ENCODE measurements around the gene TENM4.

Gene TENM4

DNA sequence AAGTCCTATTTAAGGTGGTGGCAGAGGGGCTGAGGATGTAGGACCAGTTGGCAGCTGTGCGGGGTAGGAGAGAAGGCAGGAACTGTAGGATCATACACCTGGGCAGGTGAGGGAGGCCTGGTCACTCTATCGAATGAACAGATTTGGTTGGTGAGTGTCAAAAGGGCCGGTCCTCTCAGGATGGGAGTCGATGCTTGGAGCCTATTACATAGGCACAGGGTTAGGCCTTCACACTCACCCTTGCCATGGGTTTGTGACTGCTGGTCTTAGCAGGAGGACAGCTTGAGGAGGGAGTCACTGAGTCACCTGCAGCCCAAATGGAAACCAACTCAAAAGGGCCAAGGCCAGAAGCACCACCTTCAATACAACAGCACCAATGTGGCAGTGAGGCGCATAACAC, 786.0 kb downstream of the TENM4 start:
- TF ChIP-seq, protein P1, sequence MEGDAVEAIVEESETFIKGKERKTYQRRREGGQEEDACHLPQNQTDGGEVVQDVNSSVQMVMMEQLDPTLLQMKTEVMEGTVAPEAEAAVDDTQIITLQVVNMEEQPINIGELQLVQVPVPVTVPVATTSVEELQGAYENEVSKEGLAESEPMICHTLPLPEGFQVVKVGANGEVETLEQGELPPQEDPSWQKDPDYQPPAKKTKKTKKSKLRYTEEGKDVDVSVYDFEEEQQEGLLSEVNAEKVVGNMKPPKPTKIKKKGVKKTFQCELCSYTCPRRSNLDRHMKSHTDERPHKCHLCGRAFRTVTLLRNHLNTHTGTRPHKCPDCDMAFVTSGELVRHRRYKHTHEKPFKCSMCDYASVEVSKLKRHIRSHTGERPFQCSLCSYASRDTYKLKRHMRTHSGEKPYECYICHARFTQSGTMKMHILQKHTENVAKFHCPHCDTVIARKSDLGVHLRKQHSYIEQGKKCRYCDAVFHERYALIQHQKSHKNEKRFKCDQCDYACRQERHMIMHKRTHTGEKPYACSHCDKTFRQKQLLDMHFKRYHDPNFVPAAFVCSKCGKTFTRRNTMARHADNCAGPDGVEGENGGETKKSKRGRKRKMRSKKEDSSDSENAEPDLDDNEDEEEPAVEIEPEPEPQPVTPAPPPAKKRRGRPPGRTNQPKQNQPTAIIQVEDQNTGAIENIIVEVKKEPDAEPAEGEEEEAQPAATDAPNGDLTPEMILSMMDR (conservative IDR thresholded peaks at IDR 0.05; ENCODE audit: low read length) = no peak
- no peak overlapping the region for H3K4me3 ChIP-seq (ENCODE audit: low read length)
- DNase-seq (ENCODE audit: low read depth) = no peak

DNA sequence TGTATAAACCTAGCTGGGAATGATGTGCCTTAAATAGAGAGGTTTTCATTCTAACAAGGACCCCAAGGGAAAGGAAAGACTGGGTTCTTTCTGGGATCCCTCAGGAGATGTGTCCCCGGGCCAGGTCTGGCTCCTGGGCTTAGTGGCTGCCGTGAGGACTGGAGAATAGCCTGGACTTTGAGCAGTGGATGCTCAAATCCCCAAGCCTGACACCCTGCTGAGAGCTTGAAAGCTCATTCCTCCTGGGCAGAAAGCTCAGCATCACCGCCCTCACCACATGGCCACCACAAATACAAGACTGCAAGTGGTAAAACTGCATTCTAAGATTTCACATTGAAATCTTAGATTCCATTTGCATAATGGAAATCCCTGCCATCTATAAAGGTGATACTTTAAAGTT, 786.8 kb downstream of the TENM4 start:
- TF ChIP-seq, protein P1 (conservative IDR thresholded peaks at IDR 0.05; ENCODE audit: low read length) = no peak
- H3K4me3 ChIP-seq (ENCODE audit: low read length) = no peak overlapping the region
- no peak for DNase-seq (ENCODE audit: low read depth)

DNA sequence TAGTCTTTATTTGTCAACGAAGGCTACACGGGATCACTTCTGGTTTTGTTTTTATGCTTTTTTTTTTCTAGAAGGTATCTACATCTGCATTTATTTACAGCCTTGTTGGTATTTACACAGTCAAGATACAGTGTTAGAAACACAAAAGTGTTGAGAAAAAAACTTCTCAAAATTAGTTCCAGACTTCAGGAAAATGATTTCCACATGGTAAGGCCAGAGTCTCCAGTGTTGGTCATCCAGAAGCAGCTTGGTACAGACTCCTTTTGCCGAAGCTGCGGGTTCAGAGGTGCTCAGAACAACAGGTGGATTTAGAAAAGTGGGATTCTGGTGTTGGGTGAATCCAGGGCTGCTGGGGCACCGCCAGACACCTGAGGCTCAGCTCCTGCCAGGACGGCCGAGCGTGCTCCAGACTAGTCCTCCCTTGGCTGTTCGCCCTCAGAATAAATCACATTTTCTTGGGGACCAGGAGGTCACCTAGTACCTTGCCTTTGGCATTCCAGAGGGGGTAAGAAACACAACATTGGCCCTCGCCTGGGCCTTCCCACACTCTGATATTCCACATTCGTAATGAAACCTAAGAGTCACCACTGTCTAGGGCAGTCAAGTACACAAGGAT, 787.4 kb downstream of the TENM4 start:
- no peak overlapping the region for H3K4me3 ChIP-seq (ENCODE audit: low read length)
- DNase-seq (ENCODE audit: low read depth) = peak; percentile 61
- TF ChIP-seq, protein P1 (conservative IDR thresholded peaks at IDR 0.05; ENCODE audit: low read length) = no peak

DNA sequence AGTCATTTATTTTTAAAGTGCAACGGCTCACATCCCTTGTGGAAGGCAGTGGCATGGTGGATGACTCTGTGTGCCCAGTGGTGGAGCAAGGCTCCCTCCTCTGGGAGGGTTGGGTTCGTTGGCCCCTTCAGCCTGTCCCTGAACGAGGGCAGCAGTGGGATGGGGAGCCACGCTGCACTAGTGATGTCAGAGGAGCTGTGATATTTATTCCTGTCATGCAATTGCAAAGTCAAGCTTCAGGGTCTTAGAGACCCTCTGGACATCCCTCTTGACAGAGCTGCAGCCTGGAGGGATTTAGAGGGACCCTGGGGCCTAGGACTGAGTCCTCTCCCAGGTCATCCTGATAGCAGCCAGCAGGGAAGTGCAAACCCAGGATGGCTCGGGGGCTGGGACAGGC, 788.0 kb downstream of the TENM4 start:
- no peak overlapping the region for H3K4me3 ChIP-seq (ENCODE audit: low read length)
- TF ChIP-seq, protein P1 (conservative IDR thresholded peaks at IDR 0.05; ENCODE audit: low read length) = no peak
- no peak for DNase-seq (ENCODE audit: low read depth)

DNA sequence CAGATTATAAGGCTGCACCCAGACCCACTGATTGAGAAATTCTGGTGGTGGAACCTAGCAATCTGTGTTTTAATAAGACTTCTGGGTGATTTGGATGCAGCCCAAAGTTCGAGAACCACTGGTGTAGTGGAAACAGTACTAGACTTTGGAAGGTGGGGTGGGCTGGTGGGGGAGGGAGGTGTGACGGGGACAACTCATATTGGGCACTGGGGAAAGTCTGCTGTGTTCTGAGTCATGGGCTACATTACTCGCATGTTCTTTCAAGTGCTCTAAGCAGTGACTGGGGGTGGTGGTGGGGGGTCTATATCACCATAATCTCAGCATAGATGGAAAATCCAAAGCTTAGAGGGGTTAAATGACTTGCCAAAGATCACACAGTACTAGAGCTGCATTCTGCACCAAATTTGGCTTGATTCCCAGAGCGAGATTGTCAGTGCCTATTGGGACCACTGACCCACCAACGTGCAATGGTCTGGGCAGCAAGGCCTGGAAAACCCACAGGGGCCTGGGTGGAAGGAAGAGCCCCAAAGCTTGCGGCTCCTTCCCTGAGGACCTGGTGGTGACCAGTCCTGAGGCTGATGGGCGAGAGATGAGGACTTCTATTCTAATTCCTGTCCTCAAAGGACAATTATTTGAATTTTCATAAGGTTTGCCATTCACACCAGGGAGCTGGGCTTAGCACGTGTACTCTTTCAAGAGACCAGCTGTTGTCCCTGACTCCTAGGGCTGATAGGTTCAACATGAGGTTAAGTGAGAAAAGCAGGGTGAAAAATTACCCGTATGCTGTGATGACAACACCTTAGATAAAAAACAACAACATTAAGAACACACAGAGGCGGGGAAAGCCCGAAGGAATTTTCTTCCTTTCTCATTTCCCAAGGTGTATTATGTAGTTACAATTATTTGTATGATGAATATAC, 788.6 kb downstream of the TENM4 start:
- DNase-seq (ENCODE audit: low read depth) = no peak
- TF ChIP-seq, protein P1 (conservative IDR thresholded peaks at IDR 0.05; ENCODE audit: low read length) = no peak

DNA sequence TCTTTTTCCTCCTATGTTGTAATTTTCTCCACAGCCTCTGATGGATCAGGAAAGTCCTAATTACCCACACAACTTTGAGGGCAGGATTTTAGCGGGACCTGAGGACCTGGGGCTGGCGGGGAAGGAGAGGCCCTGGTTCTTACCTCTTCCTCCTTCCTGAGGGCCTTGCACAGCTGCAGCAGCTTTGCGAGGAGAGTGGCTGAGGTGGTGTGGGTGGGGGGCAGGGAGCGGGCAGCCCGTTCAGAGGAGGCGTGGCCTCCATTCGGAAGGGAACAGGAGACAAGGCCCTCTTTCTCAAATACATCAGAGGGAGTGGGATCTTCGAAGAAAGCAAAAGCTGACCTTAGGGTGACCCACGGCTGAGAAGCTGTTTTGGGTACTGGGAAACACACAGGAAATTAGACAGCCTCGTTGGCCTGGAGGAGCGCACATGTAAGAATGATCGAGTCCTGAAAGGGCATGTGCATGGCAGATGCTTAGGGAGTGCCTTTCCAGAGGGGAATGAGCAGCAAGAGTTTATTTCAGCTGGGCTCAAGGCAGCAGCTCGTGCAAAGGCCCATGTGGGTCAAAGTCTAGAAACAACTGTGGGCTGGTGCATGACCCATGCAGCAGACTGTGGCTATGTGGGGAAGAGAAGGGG, 789.6 kb downstream of the TENM4 start:
- TF ChIP-seq, protein P1 (conservative IDR thresholded peaks at IDR 0.05; ENCODE audit: low read length) = no peak
- peak; percentile 44 for DNase-seq (ENCODE audit: low read depth)
- no peak overlapping the region for H3K4me3 ChIP-seq (ENCODE audit: low read length)

More for the DNA sequence above, 788.6 kb downstream of the TENM4 start:
- H3K4me3 ChIP-seq (ENCODE audit: low read length) = no peak overlapping the region

All from AG10803 (cell line).